HG03432 (cell line): ENCODE data around the gene MANBA.
"Not testable (repeated sequence)": the region's sequence is repeated elsewhere in the genome, so short reads cannot be mapped to it uniquely, and the experiment has no call there.

Experiments used
- ATAC-seq: cut with Tn5 transposase; IDR thresholded peaks from one replicate; pipeline ENCODE4 v1.9.1; 2021; ENCODE audit warnings: mild to moderate bottlenecking, moderate library complexity; ENCODE audit not compliant: unreplicated experiment

MANBA gene

DNA sequence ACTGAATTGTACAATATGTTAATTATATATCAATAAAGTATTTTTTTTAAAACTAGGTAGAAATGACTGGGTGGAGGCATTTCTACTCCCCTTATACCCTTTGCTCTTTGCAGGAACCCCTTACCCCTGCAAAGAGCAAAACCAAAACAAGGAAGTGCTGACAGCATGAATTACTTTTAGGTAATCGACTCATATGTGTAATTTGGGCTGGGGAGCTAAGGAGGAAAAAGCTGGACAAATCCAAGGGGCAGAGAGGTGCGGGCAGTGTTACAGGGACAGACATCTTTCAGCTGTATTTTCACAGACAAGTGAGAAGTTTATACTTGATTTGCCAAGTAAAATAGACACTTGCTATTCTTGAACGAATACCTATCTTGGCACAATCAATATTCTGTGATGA is 35.5 kb downstream of the MANBA start:
- no peak for ATAC-seq

DNA sequence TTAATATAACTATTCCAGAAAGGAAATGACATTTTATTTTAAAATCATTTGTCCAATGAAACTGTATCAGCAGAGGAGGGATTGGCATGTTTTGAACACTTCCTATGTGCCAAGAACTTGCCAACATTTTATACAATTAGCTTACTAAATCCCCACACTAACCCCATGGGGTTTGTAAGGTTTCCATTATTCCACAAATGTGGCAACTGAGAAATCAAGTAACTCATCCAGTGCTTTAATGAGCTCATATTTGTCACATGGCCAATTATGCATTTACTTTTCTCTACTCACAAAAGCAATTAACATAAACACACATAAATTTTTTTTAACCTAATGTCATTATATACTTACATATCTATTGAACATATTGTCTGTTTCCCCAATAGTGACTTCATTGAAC is 37.3 kb downstream of the MANBA start:
- no peak for ATAC-seq

GRCh38 chr4:102722740-102723139 is 38.0 kb downstream of the MANBA start:
- no peak for ATAC-seq

DNA sequence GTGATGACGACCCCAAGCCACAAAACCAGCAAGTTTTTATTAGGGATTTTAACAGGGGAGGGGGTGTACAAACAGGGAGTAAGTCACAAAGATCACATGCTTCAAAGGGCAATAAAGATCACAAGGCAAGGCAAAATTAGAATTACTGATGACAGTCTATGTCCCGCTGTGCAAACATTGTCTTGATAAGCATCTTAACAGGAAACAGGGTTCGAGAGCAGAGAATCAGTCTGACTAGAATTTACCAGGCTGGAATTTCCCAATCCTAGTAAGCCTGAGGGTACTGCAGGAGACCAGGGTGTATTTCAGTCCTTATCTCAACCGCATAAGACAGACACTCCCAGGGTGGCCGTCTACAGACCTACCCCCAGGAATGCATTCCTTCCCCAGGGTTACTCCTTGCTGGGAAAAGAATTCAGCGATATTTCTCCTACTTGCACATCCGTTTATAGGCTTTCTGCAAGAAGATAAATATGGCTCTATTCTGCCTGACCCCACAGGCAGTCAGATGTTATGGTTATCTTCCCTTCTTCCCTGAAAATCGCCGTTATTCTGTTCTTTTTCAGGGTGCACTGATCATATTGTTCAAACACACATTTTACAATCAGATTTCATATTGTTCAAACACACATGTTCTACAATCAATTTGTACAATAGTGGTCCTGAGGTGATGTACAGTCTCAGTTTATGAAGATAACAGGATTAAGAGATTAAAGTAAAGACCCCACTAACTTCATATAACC is 41.8 kb downstream of the MANBA start:
- not testable (repeated sequence) for ATAC-seq

GRCh38 chr4:102717448-102718092 is 43.2 kb downstream of the MANBA start:
- ATAC-seq = peak; percentile 59

DNA sequence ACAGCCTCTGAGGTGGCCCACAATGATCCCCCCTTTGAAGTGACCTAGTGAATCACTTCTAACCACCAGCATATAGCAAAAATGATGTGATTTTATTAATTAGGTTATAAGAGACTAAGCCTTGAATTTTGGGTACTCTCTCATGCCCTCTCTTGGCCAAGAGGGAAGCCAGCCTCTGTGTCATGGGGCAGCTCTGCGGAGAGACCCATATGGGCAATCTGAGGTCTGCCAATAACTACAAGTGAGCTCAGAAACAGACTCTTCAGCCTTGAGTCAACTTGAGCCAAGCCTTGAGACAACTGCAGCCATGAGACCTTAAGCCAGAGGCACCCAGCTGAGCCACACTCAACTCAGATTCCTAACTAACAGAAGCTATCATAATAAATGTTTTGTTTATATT is 45.7 kb downstream of the MANBA start:
- ATAC-seq = no peak

GRCh38 chr4:102713774-102714173 is 47.0 kb downstream of the MANBA start:
- ATAC-seq = not testable (repeated sequence)

- ATAC-seq = no peak
Observed at GRCh38 chr4:102713096-102713495, 47.7 kb downstream of the MANBA start.

DNA sequence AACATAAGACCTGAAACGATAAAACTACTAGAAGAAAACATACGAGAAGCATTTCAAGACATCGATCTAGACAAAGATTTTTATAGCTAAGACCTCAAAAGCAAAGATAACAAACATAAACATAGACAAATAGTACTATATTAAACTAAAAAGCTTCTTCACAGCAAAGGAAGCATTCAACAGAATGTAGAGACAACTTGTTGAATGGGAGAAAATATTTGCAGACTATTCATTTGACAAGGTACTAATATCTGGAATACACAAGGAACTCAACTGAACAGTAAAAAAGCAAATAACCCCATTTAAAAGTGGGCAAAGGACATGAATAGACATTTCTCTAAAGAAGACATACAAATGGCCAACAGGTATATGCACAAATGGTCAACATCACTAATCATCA is 49.8 kb downstream of the MANBA start:
- ATAC-seq = no peak

DNA sequence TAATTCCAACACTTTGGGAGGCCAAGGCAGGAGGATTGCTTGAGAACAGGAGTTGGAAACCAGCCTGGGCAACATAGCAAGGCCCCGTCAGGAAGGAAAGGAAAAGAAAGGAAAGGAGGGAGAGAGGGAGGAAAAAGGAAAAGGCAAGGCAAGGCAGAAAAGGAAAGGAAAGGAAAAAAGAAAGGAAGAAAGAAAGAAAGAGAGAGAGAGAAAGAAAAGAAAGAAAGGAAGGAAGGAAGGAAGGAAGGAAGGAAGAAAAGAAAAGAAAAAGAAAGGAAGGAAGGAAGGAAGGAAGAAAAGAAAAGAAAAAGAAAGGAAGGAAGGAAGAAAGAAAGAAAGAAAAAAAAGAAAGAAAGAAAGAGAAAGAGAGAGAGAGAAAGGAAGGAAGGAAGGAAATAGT is 51.7 kb downstream of the MANBA start:
- ATAC-seq = not testable (repeated sequence)

- ATAC-seq = no peak
Observed at GRCh38 chr4:102707150-102707549, 53.6 kb downstream of the MANBA start.

DNA sequence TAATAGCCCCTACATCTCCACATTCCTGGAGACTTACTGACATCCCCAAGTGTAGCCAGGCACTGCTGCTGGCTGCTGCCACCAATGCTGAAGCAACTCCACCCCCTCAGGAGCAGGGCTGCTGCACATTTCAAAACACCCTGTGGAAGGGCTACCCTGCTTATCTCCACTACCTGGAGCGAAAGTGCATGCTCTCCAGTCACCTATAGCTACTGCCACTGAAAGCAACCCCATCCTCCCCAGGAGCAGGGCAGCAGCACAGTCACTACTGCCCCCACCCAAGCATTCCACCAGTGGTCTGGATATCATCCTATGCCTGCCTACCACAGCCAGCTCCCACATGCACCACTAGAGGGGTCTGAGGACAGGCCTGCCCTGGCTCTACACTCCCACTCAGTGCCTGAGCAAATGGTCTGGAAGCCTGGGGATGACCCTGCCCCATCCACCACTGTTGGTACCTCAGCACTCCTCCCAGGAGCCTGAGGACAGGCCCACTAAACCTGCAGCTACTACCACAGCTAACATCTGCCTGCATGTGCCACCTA is 55.3 kb downstream of the MANBA start:
- no peak for ATAC-seq

DNA sequence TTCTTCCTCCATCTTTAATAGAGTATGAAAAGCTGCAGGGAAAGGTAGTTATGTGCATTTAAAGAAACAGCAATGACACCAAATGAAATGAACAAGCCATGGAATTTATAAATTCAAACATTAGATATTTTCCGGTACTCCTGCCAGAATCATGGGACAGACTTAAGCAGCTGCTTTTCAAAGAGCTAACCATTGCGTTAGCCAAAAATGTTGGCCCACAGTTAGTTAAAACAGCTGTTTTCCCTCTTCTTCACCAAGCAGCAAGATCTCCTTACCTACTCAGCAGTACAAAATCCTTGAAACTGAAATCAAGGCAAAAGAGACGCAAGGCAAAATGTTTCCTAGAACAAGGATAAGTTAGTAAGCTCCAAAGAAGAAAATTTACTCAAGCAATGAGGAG is 64.0 kb downstream of the MANBA start:
- no peak for ATAC-seq

DNA sequence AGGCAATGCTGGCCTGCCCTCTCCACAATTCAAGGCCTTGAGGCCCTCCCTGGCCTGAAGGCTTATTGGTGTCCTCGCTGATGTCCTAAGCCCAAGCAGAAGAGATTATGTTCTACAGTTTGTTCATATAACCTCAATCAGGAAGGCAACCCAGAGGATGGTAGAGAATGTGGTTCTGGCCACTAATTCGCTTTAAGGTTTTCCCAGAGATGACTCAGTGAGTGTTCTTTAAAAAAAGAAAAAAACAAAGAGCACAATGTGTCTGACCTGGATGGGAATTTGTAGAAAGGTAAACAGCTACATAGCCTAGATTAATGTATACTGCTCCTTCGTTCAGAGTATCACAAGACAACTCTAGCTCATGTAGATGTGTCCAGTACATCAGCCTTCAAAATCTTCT is 66.0 kb downstream of the MANBA start:
- no peak for ATAC-seq

GRCh38 chr4:102693861-102694260 is 66.9 kb downstream of the MANBA start:
- no peak for ATAC-seq

DNA sequence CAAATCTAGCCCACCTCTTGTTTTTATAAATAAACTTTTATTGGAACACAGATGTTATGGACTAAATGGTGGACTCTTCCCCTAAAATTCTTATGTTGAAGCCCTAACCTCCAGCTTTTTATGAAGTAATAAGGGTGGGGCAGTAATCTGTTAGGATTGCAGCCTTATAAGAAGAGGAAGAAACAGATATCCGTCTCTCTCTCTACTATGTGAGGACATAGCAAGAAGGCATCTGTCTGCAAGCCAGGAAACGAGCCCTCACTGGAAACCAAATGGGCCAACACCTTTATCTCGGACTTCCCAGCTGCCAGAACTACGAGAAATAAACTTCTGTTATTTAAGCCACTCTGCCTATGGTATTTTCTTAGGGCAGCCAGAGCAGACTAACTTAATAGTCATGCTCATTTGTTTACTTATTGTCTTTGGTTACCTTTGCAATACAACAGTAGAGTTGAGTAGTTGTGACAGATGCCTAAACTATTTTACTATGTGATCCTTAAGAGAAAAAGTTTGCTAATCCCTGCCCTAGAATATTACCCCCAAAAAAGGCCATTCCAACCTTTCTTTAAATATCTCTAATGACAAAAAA is 67.4 kb downstream of the MANBA start:
- no peak for ATAC-seq

DNA sequence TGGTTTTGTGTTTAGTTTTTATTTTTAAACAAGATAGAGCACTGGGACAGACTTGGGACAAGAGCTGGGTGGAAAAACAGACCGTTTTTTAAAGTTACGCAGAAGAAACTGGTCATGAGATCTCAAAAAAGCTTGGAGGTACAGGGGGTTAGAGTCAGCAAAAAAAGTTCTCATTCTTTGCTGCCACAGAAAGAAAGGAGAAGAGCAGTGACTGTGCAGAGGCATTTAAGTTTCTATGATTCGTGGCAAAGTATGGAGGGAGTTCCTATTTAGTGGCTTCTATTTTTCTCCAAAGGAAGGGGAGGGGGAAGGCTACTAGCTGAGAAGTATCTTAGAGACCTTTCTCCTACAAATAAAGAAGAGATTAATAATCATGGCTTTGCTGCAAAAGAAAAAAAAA is 68.3 kb downstream of the MANBA start:
- no peak for ATAC-seq

GRCh38 chr4:102687982-102688433 is 72.8 kb downstream of the MANBA start:
- ATAC-seq = peak; percentile 38

DNA sequence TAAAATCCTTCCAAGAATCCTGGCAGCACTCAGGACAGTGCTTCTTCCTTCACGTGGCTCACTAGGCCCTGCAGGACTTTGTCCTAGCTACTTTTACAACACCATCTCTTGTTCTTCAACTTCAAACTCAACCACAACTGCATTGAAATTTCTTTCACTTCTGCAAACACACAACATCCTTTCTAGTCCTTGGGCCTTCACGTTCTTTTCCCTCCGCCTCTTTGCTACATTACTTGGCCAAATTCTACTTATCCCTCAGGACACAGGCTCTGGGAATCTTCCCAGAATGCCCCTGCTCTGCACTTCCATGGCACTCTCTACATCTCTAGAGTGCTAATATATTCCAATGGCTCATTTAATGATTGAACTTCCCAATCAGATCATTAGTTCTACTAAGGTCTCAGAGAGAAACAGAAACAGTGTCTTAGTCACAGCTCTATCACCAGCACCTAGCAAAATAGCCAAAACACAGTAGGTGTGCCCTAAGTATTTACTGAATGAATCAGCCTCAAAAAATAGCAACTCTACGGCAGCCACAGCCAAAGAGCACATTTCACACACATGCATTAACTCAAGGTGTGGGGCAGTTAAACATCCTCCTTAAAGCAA is 73.3 kb downstream of the MANBA start:
- ATAC-seq = peak; percentile 92

GRCh38 chr4:102685768-102686167 is 75.0 kb downstream of the MANBA start:
- ATAC-seq = no peak

GRCh38 chr4:102684610-102685052 is 76.1 kb downstream of the MANBA start:
- ATAC-seq = peak; percentile 33
